ENCODE data around the gene DCUN1D2.

Gene DCUN1D2

DNA sequence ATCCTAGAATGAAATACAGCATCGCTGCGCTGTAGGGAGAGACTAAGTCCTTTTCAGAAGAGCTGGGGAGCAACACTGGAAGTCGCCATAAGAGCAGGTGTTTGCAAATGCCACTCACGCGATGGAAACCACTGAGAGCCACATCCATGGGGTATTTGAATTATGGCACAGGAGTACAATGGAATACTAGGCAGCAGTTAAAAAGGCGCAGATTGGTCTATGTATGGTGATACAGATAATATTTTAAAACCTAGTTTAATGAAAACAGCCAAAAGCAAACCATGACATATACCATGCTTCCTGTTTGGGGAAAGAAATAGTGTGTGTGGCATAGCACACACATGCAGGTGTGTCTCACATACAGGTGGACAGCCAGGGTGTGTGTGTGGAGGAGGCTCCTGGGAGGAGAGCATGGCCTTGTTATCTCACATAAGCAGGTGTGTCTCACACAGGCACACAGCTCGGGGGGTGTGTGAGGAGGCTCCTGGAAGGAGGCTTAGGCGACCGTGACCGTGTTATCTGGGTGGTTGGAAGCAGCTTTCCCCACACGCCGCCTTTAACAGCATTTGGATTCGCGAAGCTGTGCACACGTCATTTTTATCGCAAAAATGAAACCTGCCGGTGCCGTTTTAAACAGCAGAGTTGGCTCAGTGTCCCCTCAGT, 70.8 kb downstream of the DCUN1D2 start:
- H3K4me3 Mint-ChIP-seq: no peak overlapping the region
- intact Hi-C loops (cut with micrococcal nuclease): no loop called here
- H3K4me1 Mint-ChIP-seq (ENCODE audit: low read depth): peaks cover 4% of the 10 kb centered on the region
- no peaks in the 10 kb centered on the region for H3K36me3 Mint-ChIP-seq (ENCODE audit: low read depth)
- peaks cover 8% of the 10 kb centered on the region for H3K27me3 Mint-ChIP-seq
- H3K27ac Mint-ChIP-seq: no peak overlapping the region
- H3K9me3 Mint-ChIP-seq: no peaks in the 10 kb centered on the region

DNA sequence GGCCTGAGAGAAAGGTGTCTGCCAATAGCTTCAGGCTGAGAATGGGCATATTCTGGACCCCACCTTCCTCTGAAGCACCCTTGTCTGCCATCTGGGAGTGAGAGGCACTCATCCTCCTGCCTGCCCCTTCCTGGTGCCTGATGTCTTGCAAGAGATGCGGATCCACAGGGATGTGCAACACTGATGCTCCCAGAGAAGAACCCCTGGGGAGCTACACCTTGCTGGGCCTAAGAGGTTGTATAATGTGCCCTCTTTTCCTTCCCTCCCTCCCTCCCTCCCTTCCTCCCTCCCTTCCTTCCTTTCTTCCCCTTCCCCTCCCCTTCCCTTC, 71.8 kb downstream of the DCUN1D2 start:
- Mint-ChIP-seq H3K4me3 (no peak overlapping the region), H3K36me3 (ENCODE audit: low read depth) (no peaks in the 10 kb centered on the region), H3K9me3 (no peaks in the 10 kb centered on the region), H3K27ac (no peak overlapping the region), H3K27me3 (peaks cover 8% of the 10 kb centered on the region), H3K4me1 (ENCODE audit: low read depth) (peaks cover 4% of the 10 kb centered on the region)
- intact Hi-C loops (cut with micrococcal nuclease): no loop called here

DNA sequence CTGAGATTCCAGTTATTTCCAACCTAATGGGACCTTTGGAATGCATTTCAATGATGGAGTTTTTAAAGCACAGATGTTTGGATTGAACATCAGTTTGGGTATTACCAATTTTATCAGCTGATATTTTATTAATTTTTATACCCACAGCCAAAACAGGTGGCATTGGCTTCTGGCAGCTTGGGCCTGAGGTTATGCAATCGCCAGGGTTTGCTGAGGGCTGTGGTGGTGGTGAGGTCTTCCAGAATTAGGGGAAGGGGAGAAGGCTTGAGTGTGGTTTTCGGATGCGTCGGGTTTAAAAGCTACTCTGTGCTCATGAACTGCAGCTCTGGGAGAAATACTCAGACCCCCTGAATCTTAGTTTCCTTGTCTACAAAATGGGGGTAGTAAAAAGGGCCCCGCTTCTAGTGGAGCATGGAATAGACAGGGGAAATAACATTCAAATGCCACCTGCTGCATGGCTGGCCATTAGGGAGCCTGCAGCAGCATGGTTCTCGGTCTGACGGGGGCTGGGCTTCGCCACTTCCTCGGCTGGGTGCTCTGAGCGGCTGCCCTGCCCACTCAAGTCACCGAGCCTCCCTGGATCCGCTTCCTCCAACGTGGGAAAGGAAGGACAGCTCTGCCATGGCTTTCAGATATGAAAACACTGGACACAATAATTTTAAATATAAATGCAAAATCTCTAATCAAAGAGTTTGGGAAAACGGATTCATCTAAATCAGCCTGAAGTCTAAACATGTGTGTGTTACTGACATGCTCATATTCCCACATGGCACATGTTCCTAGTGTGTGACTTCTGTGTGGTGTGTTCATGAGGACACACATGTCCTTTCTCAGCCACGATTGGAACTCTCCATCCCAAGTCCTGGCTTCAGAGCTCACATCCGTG, 72.4 kb downstream of the DCUN1D2 start:
- H3K4me1 Mint-ChIP-seq (ENCODE audit: low read depth): peaks cover 4% of the 10 kb centered on the region
- no peak overlapping the region for H3K4me3 Mint-ChIP-seq
- H3K27me3 Mint-ChIP-seq: peaks cover 8% of the 10 kb centered on the region
- H3K36me3 Mint-ChIP-seq (ENCODE audit: low read depth): peaks cover 3% of the 10 kb centered on the region
- intact Hi-C loops (cut with micrococcal nuclease): no loop called here
- H3K9me3 Mint-ChIP-seq: peaks cover 5% of the 10 kb centered on the region
- no peak overlapping the region for H3K27ac Mint-ChIP-seq

DNA sequence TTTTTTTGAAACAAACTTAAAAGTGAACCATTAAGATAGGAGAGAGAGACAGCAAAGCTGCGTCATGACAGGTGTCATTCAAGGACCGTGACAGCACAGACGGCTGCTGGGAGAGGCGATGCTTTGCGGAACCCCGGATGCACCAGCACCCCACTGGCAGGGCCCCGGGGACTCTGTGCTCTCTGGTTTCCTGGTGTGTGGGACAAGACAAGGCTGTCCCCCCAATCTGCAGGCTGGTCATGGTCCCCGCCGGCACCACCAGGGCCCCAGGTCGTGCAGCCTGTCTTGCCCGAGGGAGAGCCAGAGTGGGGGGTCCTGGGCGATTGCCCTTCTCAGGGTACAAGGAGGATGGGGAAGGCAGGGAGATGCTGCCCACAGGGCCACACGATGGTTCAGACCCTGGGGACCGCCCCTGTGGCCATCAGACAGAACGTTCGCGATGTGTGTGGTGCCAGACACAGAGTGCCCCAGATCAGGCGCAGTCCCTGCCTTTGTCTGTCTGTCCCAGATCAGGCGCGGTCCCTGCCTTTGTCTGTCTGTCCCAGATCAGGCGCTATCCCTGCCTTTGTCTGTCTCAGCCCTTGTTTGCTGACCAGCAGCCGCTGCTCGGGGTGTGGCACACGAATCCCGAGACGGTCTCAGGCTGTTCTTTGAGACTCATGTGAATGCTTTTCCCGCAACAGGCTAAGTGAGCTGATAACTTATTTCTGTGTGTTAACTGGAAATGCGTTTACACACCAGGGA, 73.3 kb downstream of the DCUN1D2 start:
- Mint-ChIP-seq H3K27ac (peak overlapping the region; percentile 44), H3K9me3 (peaks cover 8% of the 10 kb centered on the region), H3K4me3 (no peak overlapping the region), H3K27me3 (peaks cover 8% of the 10 kb centered on the region), H3K36me3 (ENCODE audit: low read depth) (peaks cover 6% of the 10 kb centered on the region), H3K4me1 (ENCODE audit: low read depth) (peaks cover 4% of the 10 kb centered on the region)
- intact Hi-C loops (cut with micrococcal nuclease): no loop called here

DNA sequence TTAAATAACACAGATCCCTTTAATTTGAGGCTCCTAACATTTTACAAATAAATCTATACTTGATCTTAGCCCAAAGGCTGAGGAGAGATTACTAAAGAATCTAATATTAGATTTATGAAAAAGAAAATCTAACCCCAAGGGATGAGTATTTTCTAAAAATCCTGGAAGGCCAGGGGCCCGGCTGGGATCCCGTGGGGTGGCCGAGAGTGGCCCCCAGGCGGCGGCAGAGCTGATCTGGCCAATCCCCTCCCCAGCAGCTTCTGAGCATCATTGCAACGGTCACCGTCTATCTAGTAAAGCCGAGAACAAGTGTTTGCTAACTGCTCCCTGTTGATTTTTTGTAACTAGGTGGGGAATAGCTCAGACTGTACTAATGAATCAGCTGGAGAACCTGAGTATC, 74.7 kb downstream of the DCUN1D2 start:
- H3K9me3 Mint-ChIP-seq: peaks cover 13% of the 10 kb centered on the region
- intact Hi-C loops (cut with micrococcal nuclease): no loop called here
- peaks cover 6% of the 10 kb centered on the region for H3K36me3 Mint-ChIP-seq (ENCODE audit: low read depth)
- no peak overlapping the region for H3K27ac Mint-ChIP-seq
- peaks cover 16% of the 10 kb centered on the region for H3K4me1 Mint-ChIP-seq (ENCODE audit: low read depth)
- H3K4me3 Mint-ChIP-seq: no peak overlapping the region
- peaks cover 8% of the 10 kb centered on the region for H3K27me3 Mint-ChIP-seq

DNA sequence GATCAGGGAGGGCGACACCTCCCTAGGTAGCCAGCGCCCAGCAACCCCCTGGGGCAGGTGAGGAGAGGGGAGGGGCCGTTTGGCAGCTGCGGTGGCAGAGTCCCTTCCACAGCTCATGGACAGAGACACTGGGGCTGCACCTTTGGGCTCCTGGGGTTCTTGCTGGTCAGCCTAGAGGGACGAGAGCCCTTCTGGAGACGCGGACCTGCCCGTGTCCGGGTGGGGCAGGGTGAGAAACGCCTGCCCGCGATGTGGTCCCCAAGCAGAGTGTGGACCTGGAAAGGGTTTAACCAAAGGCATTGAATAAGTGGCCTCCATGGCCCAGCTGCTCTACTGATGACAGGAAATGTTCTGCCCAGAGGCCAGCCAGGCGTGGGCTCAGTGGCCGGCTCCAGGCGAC, 75.5 kb downstream of the DCUN1D2 start:
- H3K4me1 Mint-ChIP-seq (ENCODE audit: low read depth): peaks cover 17% of the 10 kb centered on the region
- intact Hi-C loops (cut with micrococcal nuclease): no loop called here
- H3K4me3 Mint-ChIP-seq: no peak overlapping the region
- no peak overlapping the region for H3K27ac Mint-ChIP-seq
- peaks cover 13% of the 10 kb centered on the region for H3K9me3 Mint-ChIP-seq
- H3K36me3 Mint-ChIP-seq (ENCODE audit: low read depth): peaks cover 6% of the 10 kb centered on the region
- H3K27me3 Mint-ChIP-seq: peaks cover 8% of the 10 kb centered on the region

DNA sequence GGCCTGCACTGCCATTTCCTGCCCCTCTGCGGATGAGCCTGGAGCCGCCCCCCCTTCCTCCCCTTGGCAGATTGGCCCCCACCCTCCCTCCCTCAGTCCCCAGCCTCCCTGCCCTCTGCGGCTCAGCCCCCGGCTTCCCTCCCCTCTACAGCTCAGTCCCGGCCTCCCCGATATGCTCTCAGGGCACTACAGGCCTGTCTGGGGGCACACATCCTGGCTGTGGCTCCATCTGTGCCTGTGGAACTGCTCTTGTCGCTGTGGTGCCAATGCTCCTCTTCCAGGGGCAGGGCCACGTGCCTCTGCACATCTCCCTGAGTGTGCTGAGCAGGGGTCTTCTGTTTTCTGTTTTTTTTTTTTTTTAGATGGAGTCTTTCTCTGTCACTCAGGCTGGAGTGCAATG, 76.2 kb downstream of the DCUN1D2 start:
- peaks cover 13% of the 10 kb centered on the region for H3K9me3 Mint-ChIP-seq

DNA sequence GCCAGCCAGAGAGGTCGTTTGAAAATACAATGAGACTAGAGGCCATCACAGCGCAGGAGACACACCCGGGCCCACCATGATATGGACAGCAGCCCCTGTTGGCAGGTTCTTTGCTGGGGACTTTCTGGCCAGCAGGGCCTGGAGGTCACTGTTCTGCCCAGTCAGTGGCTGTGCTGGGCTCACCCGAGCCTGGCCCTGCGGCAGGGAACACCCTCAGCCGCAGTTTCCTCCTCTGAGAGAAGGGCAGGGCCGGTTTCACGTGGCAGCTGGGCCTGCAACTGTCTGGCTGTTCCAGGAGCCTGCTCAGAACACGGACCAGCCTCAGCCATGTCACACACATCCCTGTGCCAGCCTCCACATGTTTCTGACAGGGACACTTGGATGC, 76.6 kb downstream of the DCUN1D2 start:
- Mint-ChIP-seq H3K27me3 (peaks cover 14% of the 10 kb centered on the region), H3K4me3 (no peak overlapping the region), H3K9me3 (peaks cover 13% of the 10 kb centered on the region), H3K27ac (peak overlapping the region; percentile 6), H3K4me1 (ENCODE audit: low read depth) (peaks cover 23% of the 10 kb centered on the region), H3K36me3 (ENCODE audit: low read depth) (peaks cover 6% of the 10 kb centered on the region)
- intact Hi-C loops (cut with micrococcal nuclease): no loop called here

More for the DNA sequence above, 76.2 kb downstream of the DCUN1D2 start:
- intact Hi-C loops (cut with micrococcal nuclease): no loop called here
- H3K36me3 Mint-ChIP-seq (ENCODE audit: low read depth): peaks cover 6% of the 10 kb centered on the region
- no peak overlapping the region for H3K4me3 Mint-ChIP-seq
- H3K27me3 Mint-ChIP-seq: peaks cover 10% of the 10 kb centered on the region
- H3K27ac Mint-ChIP-seq: peak overlapping the region; percentile 6
- H3K4me1 Mint-ChIP-seq (ENCODE audit: low read depth): peaks cover 19% of the 10 kb centered on the region

DNA sequence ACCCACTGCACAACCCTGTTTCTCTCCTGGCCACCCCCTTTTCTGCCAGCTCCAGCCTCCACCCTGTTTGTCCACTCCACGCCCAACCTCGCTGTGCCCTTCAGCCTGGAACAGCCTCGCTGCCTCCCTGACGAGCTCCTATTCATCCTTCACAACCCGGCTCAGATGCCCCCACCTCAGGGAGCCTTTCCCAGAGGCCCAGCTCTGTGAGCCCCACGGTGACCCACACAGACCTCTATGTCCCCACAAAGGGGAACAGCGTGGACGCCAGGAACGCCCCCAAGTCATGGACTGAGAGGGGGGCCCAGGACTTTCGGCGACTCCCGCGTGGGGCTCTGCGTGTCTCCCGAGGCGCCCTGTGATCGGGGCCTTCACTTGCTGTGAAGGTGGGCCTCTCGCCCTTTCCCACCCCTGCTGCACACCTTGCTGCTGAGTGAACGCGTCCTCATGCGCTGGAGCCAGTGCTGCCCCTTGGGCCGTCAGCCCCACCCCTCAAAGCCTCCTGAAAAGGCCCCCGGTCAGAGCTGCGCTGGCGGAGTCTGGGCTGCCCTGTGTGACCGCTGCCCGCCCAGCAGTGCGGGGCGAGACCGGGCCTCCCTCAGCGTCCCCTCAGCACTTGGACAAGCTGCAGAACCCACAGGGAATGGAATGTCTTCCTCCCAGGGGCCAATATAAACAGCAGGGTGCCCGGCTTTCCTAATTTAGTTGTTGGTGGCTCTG, 77.2 kb downstream of the DCUN1D2 start:
- intact Hi-C loops (cut with micrococcal nuclease): no loop called here
- peaks cover 23% of the 10 kb centered on the region for H3K4me1 Mint-ChIP-seq (ENCODE audit: low read depth)

DNA sequence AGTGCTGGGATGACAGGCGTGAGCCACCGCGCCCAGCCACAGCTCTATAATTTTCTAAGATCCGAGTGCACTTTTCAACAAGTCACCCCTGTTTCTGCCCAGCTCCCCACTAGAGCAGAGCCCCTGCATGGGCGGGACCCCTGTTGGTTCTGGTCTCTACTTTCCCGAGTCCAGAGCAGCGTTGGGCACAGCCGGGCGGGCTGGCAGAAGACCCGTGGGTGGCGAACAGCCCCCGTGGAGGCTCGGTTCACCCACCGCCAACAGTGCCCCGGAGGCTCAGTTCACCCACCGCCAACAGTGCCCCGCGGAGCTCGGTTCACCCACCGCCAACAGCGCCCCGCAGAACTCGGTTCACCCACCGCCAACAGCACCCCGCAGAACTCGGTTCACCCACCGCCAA, 78.1 kb downstream of the DCUN1D2 start:
- H3K27me3 Mint-ChIP-seq: peaks cover 19% of the 10 kb centered on the region
- H3K4me1 Mint-ChIP-seq (ENCODE audit: low read depth): peaks cover 19% of the 10 kb centered on the region
- peaks cover 13% of the 10 kb centered on the region for H3K9me3 Mint-ChIP-seq
- H3K4me3 Mint-ChIP-seq: no peak overlapping the region
- H3K36me3 Mint-ChIP-seq (ENCODE audit: low read depth): peaks cover 6% of the 10 kb centered on the region
- no peak overlapping the region for H3K27ac Mint-ChIP-seq
- intact Hi-C loops (cut with micrococcal nuclease): no loop called here

More for the DNA sequence above, 77.2 kb downstream of the DCUN1D2 start:
- Mint-ChIP-seq H3K27ac (peak overlapping the region; percentile 6), H3K27me3 (peaks cover 18% of the 10 kb centered on the region), H3K4me3 (no peak overlapping the region), H3K36me3 (ENCODE audit: low read depth) (peaks cover 6% of the 10 kb centered on the region), H3K9me3 (peaks cover 13% of the 10 kb centered on the region)

DNA sequence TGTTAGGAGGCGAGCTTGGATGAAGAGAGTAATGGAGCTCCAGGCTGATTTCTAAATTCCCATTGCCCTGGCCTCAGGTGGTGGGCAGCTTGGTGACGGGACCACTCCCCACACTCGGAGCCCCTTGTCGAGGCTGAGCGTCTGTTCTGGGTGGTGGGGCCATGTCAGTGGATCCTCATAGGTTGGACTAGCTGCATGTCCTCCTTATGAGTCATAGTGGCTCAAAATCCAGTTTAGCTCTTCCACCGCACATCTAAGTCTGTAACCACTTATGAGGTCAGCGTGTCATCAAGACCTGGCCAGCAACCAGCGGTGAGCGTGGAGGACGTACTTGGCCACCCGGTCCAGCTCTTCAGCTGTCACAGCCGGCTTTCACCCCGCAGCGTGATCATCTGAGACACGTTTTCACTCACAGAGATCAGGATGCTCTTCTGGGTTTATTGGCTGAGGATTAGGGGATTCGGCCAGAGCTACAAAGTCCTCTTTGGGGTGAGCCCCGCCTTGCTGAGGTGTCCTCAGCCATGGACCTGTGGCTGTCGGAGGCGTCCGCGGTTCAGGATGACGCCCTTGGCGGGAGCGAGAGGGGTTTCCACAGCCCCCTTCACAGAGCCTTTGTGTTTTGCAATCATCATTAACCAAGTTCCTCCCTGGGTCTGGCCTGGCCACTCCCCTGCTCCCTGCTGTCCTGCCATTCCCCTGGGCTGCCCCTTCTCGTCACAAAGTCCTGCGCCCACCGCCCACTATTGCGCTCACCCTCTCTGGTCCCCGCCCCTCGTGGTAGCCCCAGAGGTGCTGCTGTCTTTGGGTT, 79.1 kb downstream of the DCUN1D2 start:
- peaks cover 18% of the 10 kb centered on the region for H3K27me3 Mint-ChIP-seq
- no peak overlapping the region for H3K4me3 Mint-ChIP-seq
- H3K27ac Mint-ChIP-seq: no peak overlapping the region
- H3K36me3 Mint-ChIP-seq (ENCODE audit: low read depth): peaks cover 6% of the 10 kb centered on the region
- H3K9me3 Mint-ChIP-seq: peaks cover 13% of the 10 kb centered on the region
- intact Hi-C loops (cut with micrococcal nuclease): no loop called here
- peaks cover 19% of the 10 kb centered on the region for H3K4me1 Mint-ChIP-seq (ENCODE audit: low read depth)

DNA sequence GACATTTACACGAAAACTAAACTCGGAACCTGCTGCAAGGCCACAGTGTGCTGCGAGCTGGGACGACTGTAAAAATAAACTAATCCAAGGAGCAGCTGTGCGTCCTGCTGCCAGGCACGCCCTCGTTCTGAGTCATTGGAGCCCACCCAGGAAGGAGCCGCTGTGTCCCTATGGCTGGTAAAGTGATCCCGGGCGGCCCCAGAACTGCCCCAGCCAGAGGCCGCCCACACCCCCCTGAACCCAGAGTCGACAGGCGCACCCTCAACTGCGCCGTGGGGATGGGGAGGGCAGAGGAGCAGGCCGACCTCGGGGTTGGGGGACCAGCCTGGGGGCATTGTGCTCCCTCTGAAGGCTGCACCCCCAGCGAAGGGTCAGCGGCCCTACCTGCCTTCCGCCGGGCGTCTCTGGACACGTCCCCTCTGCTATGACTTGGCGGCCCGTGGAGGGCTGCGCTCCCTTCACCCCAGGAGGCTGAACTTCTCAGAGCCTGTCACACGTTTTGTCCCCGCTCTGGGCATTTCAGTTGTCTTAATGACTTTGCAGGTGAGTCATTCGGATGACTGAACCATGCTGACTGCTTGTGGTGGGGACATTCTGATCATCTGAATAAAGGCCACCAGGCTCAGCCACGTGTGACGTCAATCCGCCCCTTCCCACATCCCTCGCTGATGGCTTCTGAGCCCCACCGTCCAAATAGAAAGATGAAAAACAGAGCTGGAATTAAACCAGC, 79.9 kb downstream of the DCUN1D2 start:
- no peak overlapping the region for H3K27ac Mint-ChIP-seq
- H3K36me3 Mint-ChIP-seq (ENCODE audit: low read depth): peaks cover 6% of the 10 kb centered on the region
- H3K27me3 Mint-ChIP-seq: peaks cover 18% of the 10 kb centered on the region
- peaks cover 19% of the 10 kb centered on the region for H3K4me1 Mint-ChIP-seq (ENCODE audit: low read depth)
- H3K4me3 Mint-ChIP-seq: no peak overlapping the region
- intact Hi-C loops (cut with micrococcal nuclease): no loop called here
- H3K9me3 Mint-ChIP-seq: peaks cover 13% of the 10 kb centered on the region

All from dendritic cell treated with granulocyte-macrophage colony-stimulating factor and Interleukin-4, amounts not matched to agents 40 ng/mL and 50 ng/mL, for 4 days (primary cell).